ENCODE data around the gene SLC9C2. TPM values are rescaled to one million over a fixed set of nuclear protein-coding genes. Genes with fewer than 3 reads are reported as not detected.
A peak's percentile ranks its signal among the peaks of the same experiment; 100 is the strongest.

The SLC9C2 gene
- total RNA-seq, 1 experiment from 2014 or later, result not detected

DNA sequence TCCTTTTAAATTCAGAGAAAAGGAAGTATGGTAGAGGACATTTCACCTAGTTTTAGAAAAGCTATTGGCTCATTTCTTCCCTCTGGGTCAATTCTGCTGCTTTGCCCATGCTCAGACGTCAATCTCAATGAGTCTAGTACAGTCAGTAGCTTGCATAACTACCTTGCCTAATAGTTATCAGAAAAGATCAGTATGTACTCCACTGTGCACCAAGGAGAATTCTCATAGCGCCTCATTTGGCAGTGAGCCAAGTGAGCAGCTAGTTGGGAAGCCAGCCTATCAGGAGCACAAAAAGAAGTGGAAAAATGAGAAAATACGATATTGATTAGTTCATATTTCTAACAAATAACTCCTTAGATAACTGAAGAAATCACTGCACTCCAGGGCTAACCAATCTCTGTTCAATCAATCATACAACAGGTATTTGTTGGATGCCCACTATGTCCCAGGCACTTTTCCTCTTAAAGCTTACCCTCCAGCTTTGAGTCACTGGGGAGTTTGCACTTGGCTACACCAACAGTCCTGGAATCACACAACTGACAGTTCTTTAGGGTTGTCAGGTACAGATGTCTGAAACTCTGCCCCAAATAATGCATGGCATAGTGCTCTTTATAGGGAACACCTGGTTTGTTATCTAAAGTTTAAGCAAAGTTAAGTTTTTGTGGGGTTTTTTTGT lies 75.6 kb downstream of the SLC9C2 start:
- Histone ChIP-seq H2BK20ac (ENCODE audit: low read depth, low read length, poor library complexity, severe bottlenecking) (no peak overlapping the region), H3K27ac (ENCODE audit: insufficient read length, low read depth, low read length) (no peak overlapping the region), H2BK15ac (ENCODE audit: low read depth, low read length) (no peak overlapping the region), H3K27me3 (ENCODE audit: insufficient read depth, low read length) (no peaks in the 10 kb centered on the region), H3K4me2 (ENCODE audit: insufficient read depth, insufficient read length, low read length) (no peak overlapping the region), H3K4ac (ENCODE audit: low read depth, low read length) (no peak overlapping the region), H3K79me1 (ENCODE audit: insufficient read depth, low read depth, low read length, poor library complexity, severe bottlenecking) (no peaks in the 10 kb centered on the region), H2AK5ac (ENCODE audit: insufficient read length, low read length) (no peak overlapping the region), H4K91ac (ENCODE audit: insufficient read length, low read depth, low read length) (no peak overlapping the region), H3K23ac (ENCODE audit: insufficient read length, low read depth, low read length) (no peak overlapping the region), H3K56ac (ENCODE audit: insufficient read length, low read depth, low read length) (no peak overlapping the region), H3K9me3 (ENCODE audit: control insufficient read depth, low read depth, low read length) (no peaks in the 10 kb centered on the region), H4K20me1 (ENCODE audit: control insufficient read depth, insufficient read depth, insufficient read length) (no peaks in the 10 kb centered on the region), H2AFZ (ENCODE audit: low read length) (no peak overlapping the region), H3K23me2 (ENCODE audit: insufficient read length, low read depth, low read length, poor library complexity, severe bottlenecking) (no peaks in the 10 kb centered on the region), H3K4me1 (ENCODE audit: insufficient read depth, low read length) (peaks cover 6% of the 10 kb centered on the region; the same call in 1 of the 2 replicates), H3K9ac (ENCODE audit: extremely low read depth, insufficient read length, low read length) (no peak overlapping the region), H3K18ac (ENCODE audit: insufficient read length, low read depth, low read length) (no peak overlapping the region), H4K5ac (ENCODE audit: insufficient read length, low read depth, low read length) (no peak overlapping the region), H2BK120ac (ENCODE audit: low read depth, low read length, poor library complexity, severe bottlenecking) (no peak overlapping the region), H2BK12ac (ENCODE audit: insufficient read length, low read depth, low read length) (no peak overlapping the region), H4K8ac (replicated peaks; ENCODE audit: insufficient read length, low read depth, low read length) (no peak overlapping the region), H3K14ac (ENCODE audit: insufficient read depth, low read length) (no peak overlapping the region), H3K79me2 (ENCODE audit: insufficient read depth, low read length) (no peaks in the 10 kb centered on the region), H3T11ph (ENCODE audit: low read length) (peak overlapping the region; percentile 37), H2BK5ac (ENCODE audit: insufficient read length, low read length) (no peak overlapping the region)
- WGBS (ENCODE audit: extremely low coverage, insufficient read length, low lambda C conversion rate), result no CpG with 5 or more reads among the region's 3 CpGs
- Mint-ChIP-seq H3K27ac (no peak overlapping the region), H3K27me3 (ENCODE audit: low read depth) (no peaks in the 10 kb centered on the region), H3K4me3 (no peak overlapping the region), H3K9me3 (no peaks in the 10 kb centered on the region), H3K36me3 (ENCODE audit: insufficient read depth in 1 of 3, low read depth in 3 of 3) (no peaks in the 10 kb centered on the region), H3K4me1 (peaks cover 24 to 31% of the 10 kb centered on the region in 2 experiments)
- DNase-seq, result no peak
- TF ChIP-seq, protein P1, sequence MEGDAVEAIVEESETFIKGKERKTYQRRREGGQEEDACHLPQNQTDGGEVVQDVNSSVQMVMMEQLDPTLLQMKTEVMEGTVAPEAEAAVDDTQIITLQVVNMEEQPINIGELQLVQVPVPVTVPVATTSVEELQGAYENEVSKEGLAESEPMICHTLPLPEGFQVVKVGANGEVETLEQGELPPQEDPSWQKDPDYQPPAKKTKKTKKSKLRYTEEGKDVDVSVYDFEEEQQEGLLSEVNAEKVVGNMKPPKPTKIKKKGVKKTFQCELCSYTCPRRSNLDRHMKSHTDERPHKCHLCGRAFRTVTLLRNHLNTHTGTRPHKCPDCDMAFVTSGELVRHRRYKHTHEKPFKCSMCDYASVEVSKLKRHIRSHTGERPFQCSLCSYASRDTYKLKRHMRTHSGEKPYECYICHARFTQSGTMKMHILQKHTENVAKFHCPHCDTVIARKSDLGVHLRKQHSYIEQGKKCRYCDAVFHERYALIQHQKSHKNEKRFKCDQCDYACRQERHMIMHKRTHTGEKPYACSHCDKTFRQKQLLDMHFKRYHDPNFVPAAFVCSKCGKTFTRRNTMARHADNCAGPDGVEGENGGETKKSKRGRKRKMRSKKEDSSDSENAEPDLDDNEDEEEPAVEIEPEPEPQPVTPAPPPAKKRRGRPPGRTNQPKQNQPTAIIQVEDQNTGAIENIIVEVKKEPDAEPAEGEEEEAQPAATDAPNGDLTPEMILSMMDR (conservative IDR thresholded peaks at IDR 0.05), result no peak
